ENCODE results near the gene TERB1.

TERB1 gene, protein sequence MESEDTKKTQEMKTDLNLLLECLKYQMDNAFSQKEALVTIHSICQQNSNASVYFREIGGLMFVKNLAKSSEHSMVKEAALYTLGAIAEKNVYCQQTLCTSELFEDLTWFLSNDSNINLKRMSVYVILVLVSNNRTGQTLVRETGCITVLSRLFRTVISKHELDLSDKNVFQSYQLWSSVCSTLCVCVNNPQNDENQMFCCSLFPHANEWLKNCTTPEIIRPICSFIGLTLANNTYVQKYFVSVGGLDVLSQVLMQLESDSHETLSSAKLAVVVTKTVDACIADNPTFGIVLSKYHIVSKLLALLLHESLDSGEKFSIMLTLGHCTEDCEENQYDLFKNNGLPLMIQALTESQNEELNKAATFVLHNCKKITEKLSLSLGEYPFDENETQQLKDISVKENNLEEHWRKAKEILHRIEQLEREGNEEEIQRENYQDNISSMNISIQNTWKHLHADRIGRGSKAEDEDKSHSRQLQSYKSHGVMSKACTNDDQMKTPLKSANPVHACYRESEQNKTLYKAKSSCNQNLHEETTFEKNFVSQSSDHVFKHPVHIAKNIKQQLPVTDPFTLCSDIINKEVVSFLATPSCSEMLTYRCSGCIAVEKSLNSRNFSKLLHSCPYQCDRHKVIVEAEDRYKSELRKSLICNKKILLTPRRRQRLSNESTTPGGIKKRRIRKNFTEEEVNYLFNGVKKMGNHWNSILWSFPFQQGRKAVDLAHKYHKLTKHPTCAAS

DNA sequence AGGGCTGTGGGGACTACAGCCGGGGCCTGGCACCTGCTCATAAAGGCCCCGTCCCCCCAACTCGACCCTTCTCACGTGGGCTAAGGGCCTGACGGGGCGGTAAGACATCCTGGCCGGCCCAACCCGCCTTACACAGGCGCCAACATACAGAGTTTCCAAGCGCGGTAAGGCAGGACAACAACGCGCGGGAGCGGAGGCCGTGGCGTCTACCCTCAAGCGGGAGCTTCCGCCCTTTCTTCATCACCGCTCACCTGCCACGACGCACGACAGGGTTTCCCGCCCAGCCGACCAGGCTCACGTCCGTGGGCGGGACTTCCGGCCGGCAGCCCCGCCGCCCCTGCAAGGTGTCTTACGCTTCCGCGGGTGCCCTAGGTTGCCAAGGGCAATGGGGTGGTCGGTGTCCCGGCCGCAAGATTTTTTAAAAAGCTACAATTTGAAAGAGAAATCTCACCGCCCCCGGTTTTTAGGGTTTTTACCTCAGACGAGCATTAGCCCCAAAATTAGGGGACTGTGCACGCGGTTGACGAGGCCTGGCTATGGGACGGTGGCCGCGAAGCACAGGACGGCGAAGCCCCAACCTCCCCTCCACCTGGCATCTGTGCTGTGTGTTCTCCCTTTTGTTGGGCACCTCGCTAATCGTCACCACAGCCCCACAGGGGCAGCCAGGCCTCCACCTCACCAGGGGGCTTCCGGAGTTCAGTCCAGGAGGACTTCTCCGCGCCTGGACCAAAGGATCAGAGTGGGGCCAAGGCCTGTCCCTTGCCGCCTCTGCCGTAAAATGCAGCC, at the start of gene TERB1:
TSS of gene TERB1 (minus strand) at position 265 of the 786 bp plus-strand sequence. CDS start 4,786 bp downstream, outside the sequence.
- no peak for DNase-seq (ENCODE audit: low read depth in 2 of 2)

DNA sequence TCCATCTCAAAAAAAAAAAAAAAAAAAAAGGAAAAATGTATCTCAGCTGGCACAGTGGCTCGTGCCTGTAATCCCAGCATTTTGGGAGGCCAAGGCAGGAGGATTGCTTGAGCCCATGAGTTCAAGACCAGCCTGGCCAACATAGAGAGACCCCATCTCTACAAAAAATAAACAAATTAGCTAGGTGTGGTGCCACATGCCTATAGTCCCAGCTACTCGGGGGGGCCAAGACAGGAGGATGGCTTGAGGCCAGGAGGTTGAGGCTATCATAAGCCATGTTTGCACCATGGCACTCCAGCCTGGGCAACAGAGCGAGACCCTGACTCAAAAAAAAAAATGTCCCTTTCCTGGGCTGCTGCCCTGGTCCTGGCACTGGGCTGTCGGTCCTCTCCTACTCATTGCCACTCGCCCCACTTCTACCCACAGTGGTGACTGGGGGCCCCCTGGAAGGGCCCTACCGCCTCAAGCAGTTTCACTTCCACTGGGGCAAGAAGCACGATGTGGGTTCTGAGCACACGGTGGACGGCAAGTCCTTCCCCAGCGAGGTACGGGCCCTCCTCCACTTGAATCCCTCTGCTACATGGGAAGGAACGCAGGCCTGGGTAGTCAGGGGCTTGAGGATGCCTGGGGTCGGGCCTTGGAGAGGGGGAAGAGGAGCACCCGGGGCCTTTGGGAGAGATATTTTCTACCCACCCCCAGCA, 48.9 kb upstream of the TERB1 start:
- DNase-seq (ENCODE audit: low read depth in 2 of 2) = no peak

DNA sequence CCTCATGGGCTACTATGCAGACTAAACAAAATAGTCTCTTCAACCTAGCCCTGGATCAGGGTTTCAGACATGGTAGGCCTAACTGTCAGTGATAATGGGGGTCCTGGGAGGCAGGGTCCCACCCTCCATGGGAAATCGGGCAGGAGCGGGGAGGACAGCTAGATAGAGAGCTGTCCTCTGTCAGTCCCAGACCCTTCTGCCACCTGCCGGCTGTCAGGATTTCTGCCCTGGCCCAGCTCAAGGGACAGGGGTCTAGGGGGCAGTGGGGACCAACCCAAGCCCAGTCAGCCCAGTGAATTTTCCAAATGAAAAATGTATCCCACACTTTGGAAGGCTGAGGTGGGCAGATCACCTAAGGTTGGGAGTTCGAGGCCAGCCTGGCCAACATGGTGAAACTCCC, 48.2 kb upstream of the TERB1 start:
- no peak for DNase-seq (ENCODE audit: low read depth in 2 of 2)

DNA sequence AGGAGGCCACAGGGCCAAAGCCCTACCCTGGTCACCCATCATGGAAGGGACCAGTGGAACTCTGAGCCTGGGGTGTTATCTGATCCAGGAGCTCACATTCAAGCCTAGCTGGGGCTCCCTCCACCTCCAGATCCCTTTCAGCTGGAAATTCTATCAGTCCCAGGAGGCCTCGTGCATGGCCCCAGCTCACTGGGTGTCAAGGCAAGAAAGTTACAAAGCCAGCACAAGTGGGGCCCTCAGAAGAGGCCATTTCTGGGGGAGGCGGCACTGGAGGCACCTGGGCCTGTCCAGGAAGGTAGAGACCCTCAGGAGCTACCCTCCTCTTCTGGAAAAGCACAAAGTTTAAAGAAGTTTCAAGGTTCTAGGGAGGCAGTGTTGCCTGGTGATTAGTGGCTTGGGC, 47.6 kb upstream of the TERB1 start:
- DNase-seq (ENCODE audit: low read depth in 2 of 2) = no peak

DNA sequence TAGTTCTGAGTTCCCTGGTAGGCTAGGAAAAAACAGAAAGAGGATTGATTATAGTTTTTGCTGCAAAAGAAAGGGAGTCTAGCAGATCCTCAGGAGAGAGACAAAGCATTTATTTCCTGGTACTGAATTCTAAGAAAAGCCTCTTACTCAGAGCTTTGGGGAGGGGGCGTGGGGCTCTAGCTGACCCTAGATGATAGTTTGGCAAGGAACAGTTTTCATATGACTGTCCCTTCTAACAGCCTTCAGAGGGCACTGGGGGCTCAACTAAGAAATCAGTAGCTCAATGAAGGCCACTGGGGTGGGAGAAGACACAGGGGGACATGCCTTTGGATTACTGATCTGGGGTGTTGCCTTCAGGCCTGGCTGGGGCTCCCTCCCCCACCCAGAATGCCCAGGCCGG, 46.8 kb upstream of the TERB1 start:
- no peak for DNase-seq (ENCODE audit: low read depth in 2 of 2)

DNA sequence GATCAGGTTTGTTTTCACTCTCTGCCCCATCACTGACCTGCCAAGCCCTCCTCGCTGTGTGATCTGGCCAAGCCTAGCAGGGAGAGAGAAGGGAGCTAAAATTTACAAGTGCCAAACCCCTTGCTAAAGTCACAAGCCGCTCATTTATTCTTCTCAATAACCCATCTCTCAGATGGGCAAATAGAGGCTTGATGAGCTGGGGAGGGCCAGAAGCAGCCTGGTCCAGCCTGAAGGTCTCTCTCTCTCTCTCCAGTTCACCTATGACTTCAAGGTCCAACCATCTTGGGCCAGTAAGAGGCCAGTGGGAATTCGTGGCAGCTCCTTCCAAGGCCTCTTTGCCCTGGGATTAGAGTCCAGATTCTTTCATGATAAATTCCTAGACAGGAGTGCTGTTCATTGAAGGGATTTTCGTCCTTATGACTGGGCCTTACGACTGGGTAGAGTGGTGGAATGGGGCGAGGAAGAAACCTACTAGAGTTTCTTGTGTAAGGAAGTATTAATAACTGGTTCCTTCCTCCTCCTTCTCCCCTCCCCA, 46.2 kb upstream of the TERB1 start:
- DNase-seq (ENCODE audit: low read depth in 2 of 2) = no peak

DNA sequence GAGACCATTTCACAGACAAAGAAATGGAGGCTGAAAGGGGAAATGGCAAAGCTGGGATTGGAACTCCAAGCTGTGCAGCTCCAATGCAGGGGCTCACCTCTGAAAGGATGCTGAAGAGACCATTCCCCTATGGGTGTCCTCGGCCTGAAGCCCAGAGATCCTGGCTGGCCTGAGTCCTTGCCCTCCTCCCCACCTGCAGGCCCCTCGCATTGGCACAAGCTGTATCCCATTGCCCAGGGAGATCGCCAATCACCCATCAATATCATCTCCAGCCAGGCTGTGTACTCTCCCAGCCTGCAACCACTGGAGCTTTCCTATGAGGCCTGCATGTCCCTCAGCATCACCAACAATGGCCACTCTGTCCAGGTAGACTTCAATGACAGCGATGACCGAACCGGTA, 45.4 kb upstream of the TERB1 start:
- no peak for DNase-seq (ENCODE audit: low read depth in 2 of 2)

DNA sequence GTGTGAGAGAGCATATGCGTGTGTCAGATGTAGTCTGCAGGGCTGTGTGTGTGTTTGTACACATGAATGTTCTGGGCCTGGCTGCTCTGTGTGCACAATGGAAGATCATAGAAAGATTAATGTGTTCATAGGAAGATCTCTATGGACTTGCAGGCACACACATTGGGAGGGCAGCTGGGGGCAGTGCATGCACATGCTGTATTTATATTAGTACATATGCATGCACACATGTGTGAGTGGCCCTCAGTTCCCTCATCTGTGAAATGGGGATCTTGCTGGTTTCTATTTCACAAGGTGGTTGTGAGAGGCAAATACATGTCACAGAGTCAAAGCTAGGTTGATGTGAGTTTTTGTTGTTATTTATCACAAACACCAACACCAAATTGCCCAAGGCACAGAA, 44.9 kb upstream of the TERB1 start:
- DNase-seq (ENCODE audit: low read depth in 2 of 2) = no peak

DNA sequence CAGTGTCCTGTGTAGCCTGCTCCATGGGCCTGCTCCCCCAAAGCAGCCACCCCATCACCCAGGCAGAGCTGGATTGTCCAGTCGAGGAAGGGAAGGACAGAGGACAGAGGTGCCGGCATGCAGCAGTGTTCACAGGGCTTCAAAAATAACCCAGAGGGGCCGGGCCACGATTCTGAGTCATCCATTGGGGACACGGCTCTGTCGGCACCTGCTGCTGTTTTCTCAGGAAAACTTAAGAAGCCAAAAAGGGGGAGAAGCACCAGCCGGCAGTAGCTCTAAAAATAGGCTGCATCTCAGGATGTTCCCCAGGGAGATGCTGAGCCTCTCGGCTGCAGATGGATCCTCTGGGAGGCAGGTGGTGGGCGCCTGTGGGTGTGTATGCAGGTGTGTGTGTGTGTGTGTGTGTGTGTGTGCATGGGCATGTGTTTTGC, 44.4 kb upstream of the TERB1 start:
- no peak for DNase-seq (ENCODE audit: low read depth in 2 of 2)

DNA sequence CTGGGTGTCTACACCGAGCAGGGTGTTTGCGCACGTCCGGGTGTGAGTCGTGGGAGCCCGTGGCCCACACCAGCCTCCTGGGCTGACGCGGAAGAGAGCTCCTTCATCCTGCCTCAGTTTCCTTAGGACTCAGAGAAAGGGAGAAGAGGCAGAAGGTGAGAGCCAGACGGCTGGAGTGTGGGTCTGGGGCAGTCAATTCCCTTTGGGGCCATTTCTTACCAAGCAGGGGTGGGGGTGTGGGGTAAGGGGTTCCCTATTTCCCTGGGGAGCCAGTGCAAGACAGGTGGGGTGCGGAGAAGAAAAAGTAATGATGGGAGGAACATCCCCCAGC, 43.7 kb upstream of the TERB1 start:
- DNase-seq (ENCODE audit: low read depth in 2 of 2) = no peak

DNA sequence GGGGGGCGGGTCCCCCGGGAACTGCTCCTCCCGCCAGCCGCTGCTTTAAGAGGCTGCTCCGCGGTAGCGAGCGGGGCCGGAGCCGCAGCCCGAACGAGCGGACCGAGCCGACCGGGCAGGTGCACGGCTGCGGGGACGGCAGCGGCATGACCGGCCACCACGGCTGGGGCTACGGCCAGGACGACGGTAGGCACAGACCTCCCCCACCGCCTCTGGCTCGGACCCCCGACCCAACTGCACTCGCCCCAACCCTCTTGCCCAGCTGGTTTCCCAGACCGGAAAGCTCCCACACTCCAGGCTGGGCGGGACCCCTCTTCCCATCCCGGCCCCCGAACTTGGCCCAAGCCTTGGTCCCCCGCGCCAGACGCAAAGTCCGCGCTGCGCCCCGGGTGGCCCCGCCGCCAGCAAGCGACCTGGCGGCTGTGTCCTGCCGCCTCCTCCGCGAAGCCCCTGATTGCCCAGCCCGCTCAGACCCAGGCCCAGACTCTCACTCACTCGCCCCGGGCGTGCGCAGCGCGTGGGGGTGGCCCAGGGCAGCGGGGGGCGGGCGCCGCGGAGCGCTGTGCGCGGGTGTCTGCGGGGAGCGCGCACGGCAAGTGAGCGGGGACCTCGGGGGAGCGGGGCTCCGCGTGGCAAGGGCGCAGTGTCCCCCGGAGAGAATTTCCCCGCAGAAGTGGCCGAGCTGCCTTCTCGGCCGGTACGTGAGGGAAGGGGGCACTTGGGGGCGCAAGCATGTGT, 43.1 kb upstream of the TERB1 start, which contains the start of gene CA7:
TSS of gene CA7 (plus strand) at position 73 of the 738 bp plus-strand sequence. CDS start at position 147, 74 bp downstream.
- no peak for DNase-seq (ENCODE audit: low read depth in 2 of 2)

DNA sequence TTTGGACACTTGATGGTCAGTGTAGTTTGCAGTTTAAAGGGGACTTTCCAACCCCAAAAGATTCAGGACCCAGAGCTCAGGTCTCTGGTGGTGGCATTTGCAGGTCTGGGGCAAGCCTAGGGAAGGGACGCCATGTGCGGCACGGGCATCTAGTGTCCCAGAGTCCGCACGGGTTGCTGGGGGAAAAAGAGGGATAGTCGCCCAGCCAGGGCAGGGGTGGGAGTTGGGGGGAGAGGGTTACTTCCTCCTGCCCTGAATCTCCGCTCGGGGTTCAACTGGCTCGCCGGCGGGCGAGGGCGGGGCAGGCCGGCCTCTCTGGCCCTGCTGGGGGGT, 42.6 kb upstream of the TERB1 start:
- no peak for DNase-seq (ENCODE audit: low read depth in 2 of 2)

DNA sequence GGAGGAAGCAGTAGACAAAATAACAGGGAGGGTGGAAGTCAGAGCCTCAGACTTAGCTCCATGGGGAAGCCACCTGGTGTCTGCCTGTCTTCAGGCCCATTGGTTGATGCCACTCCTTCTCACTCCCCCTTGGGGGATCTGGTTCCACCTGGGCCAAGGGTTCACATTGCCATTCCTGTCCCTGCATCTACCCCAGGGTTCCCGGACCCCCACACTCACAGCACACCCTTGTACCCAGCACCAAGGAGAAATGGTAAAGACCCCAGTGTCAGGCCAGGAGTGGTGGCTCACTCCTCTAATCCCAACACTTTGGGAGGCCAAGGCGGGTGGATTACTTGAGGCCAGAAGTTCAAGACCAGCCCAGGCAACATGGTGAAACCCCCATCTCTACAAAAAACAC, 41.8 kb upstream of the TERB1 start:
- DNase-seq (ENCODE audit: low read depth in 2 of 2) = no peak

DNA sequence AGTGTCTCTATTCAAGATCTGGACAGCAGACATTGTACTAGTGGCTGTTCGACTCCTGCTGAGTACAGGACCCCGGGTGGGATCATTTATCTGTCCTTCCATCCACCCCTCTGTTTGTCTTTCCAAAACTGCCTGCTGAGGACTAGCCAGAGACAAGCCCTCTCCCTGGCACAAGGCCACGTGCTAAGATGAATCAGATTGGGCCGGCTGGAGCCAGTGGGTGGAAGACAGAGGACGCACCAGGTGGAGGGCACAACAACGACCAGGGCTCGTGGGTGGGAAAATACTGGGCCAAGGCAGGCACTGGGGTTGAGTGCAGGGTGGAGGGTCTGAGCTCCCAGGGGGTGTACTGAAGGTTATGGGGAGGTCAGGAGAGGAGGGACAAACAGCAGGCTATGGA, 41.4 kb upstream of the TERB1 start:
- DNase-seq (ENCODE audit: low read depth in 2 of 2) = no peak

DNA sequence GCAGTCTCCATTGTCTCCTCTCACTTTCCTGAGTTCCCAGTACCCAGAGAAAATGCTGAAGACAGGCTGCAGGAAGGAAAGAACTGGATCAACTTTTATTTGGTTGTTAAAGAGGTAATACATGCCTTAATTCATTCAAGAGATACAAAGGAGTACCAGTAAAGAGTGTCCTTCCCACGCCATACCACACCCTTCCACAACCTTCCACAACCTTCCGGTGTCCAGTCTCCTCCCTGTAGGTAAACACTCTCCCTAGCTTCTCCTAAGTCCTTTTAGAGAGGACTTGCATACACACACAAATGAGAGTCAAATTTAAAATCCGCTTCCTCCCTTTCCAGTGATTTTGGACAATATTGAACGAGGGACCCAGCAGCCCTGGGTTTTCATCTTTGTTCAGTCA, 40.0 kb upstream of the TERB1 start:
- no peak for DNase-seq (ENCODE audit: low read depth in 2 of 2)

DNA sequence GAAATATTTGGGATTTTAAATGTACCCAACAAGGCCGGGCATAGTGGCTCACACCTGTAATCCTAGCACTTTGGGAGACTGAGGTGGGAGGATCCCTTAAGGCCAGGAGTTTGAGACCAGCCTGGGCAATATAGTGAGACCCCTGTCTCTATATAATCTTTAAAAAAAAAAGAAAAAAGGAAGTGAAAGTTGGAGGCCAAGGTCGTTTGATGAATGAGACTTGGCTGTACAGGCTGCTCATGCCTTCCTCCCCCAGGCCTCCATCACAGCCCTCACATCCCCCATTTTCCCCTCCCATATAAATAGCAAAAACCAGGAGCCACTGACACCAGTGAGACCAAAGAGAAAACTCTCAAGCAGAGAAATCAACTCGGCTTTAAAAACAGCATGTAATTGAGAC, 39.5 kb upstream of the TERB1 start:
- no peak for DNase-seq (ENCODE audit: low read depth in 2 of 2)

DNA sequence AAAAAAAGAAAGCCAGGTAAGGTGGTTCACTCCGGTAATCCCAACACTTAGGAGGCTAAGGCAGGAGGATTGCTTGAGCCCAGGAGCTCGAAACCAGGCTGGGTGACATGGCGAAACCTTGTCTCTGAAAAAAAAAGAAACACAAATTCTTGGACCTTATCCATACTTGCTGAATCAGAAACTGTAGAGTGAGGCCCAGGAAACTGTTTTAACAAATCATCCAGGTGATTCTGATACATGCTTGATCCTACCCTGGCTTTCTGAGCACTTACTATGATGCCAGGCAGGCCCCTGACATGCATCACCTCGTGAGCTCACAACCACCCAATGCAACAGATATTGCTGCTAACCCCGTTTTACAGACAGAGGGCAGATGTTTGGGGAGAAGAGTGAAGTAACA, 33.4 kb upstream of the TERB1 start:
- DNase-seq (ENCODE audit: low read depth in 2 of 2) = no peak

DNA sequence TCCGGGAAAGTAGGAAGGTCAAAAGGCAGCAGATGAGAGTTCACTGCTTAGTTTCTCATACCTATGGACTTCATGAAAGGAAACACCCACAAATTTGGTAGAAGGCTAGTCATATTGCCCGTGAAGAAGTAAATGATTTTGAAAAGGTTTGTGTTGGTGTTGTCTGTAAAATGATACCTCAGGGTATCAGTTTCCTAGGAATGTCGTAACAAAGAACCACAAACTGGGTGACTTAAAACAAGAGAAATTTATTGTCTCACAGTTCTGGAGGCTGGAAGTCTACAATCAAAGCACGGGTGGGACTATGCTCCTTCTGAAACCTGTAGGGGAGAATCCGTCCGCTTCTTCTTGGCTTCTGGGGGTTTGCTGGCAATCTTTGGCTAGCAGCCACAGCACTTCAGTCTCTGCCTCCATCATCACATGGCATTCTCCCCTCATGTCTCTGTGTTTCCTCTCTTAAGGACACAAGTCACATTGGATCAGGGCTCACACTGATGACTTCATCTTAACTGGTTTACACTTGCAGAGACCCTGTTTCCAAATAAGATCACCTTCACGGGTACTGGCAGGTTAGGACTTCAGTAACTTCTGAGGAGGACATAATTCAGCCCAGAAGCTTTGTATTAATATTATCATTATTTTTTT, 31.4 kb upstream of the TERB1 start:
- no peak for DNase-seq (ENCODE audit: low read depth in 2 of 2)

DNA sequence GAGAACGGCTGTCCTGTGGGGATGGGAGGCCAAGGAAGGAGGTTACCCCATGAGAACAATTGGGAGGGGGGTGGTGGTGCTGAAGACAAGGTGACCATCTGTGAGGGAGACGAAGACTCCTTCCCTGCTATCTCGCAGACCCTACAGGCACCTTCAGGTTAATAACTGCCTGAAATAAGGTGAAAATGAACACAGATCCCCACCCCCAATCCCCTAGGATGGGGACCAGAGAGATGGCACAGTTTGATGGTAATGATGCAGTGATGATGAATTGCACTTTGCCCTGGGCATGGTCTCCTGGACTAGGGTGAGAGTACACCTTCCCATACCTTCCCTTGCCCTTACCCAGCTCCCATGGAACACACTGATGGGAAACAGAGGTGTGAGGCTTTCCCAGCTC, 30.8 kb upstream of the TERB1 start:
- no peak for DNase-seq (ENCODE audit: low read depth in 2 of 2)
